Adrenal gland (tissue), 5 donors: ENCODE results near the gene PLAAT1.

Source experiments
- POLR2A ChIP-seq, 2 donors: fragments of 450-650 bp; IDR thresholded peaks; one replicate each; pipeline ENCODE4 v1.6.1; 2017; ENCODE audit warnings: antibody characterized with exemption in 2 of 2, mild to moderate bottlenecking in 2 of 2, moderate library complexity in 1 of 2
- TF ChIP-seq, protein P1 (sequence below), 6 experiments: fragments of 450-650 bp in 4 of 6; fragments of 200-600 bp in 2 of 6; sonication (generic) in 1 of 6; IDR thresholded peaks; 1 replicate in 5 of 6; 2 replicates in 1 of 6; pipeline versions ENCODE4 v1.5.1 to v1.8.0; 2016 to 2021; ENCODE audit warnings: antibody characterized with exemption in 6 of 6, mild to moderate bottlenecking in 2 of 6, moderate library complexity in 1 of 6
- donor health status: DM: no; HTN: no; CAD: no.

DNA sequence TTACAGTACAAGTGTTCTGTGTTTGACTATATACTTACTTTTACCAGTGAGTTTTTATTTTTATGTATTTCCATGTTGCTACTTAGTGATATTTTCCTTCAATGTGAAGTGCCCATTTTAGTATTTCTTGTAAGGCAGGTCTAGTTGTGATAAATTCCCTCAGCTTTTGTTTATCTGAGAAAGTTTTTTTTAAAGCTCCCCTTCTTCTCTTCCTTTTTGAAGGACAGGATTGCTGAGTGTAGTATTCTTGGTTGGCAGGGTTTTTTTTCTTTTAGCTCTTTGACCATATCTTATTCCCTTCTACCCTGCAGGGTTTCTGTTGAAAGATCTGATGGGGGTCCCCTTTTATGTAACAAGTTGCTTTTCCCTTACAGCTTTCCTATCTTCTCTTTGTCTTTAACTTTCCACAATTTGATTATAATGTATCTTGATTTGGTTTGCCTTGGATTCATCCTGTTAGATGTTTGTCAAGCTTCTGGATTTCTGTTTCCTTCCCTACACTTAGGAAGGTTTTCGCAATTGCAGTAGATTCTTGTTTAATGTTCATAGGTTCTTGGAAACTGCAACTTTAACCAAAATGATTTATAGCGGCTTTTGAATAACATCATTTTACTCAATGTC is 7.9 kb downstream of the PLAAT1 start:
- TF ChIP-seq POLR2A (IDR thresholded peaks at IDR 0.05): no peak
- TF ChIP-seq, protein P1, sequence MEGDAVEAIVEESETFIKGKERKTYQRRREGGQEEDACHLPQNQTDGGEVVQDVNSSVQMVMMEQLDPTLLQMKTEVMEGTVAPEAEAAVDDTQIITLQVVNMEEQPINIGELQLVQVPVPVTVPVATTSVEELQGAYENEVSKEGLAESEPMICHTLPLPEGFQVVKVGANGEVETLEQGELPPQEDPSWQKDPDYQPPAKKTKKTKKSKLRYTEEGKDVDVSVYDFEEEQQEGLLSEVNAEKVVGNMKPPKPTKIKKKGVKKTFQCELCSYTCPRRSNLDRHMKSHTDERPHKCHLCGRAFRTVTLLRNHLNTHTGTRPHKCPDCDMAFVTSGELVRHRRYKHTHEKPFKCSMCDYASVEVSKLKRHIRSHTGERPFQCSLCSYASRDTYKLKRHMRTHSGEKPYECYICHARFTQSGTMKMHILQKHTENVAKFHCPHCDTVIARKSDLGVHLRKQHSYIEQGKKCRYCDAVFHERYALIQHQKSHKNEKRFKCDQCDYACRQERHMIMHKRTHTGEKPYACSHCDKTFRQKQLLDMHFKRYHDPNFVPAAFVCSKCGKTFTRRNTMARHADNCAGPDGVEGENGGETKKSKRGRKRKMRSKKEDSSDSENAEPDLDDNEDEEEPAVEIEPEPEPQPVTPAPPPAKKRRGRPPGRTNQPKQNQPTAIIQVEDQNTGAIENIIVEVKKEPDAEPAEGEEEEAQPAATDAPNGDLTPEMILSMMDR (IDR thresholded peaks at IDR 0.05): no peak
